NCI-H446 treated with DMSO at 0.1 percent for 48 hours (cell line): ENCODE measurements around the gene VAMP2.

ENCODE experiments used
- DNase-seq: peaks from one replicate; lab custom pipeline; 2025; lab: John Stamatoyannopoulos, UW

The VAMP2 gene

DNA sequence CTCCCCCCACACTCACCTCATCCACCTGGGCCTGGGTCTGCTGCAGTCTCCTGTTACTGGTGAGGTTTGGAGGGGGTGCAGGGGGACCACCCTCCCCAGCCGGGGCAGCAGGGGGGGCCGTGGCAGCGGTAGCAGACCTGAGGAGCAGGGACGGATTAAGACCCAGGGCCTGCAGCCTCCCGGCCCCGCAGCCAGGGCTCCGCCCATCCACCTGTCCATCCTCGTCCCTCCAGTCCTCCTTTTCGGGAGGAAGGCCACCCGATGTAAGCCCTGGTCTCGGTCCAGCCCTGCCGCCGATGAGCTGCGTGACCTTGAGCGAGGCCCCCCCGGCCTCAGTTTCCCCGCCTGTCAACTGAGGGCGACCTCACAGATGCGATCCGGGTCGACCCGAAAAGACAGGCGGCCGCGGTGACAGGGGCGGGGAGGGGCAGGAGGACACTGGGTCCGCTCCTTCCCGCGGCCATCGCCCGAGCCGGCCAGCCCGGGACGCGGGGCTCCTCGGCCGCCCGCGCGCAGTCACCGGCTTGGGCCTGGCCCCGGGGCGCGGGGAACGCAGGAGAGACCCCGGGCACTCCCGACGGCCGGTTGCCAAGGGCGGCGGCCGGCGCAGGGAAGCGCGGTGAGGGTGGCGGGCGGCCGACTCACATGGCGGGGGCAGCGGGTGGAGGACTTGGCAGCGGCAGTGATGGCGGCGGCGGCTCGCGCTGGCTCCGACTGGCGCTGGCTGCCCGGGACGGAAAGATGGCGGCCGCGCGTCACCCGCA lies at the start of gene VAMP2:
Gene VAMP2 (minus strand): TSS at position 716 of the 764 bp plus-strand sequence. CDS start 69 bp downstream, at position 647.
- DNase-seq: no peak

DNA sequence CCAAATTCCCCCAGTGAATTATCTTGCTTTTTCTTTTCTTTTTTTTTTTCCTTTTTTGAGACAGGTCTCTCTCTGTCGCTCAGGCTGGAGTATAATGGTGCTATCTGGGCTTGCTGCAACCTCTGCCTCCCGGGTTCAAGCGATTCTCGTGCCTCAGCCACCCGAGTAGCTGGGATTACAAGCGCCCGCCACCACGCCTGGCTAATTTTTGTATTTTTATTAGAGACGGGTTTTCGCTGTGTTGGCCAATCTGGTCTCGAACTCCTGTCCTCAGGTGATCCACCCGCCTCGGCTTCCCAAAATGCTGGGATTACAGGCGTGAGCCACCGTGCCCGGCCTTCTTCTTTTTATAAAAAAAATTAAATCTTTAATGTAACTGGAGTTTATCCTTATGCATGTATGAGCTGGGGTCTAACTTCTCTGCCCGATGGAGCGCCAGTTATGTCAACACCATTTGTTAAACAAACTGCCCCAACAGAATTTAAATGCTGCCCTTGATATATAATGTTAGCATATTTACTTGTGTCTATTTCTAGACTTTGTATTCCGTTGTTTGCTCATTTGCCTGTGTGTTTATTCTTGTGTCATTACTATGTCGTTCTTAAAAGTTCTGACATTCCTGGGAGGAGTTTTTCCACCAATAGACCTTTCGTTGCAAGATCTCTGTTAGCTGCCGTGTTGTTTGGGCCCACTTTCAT lies 48.2 kb upstream of the VAMP2 start:
- no peak for DNase-seq

DNA sequence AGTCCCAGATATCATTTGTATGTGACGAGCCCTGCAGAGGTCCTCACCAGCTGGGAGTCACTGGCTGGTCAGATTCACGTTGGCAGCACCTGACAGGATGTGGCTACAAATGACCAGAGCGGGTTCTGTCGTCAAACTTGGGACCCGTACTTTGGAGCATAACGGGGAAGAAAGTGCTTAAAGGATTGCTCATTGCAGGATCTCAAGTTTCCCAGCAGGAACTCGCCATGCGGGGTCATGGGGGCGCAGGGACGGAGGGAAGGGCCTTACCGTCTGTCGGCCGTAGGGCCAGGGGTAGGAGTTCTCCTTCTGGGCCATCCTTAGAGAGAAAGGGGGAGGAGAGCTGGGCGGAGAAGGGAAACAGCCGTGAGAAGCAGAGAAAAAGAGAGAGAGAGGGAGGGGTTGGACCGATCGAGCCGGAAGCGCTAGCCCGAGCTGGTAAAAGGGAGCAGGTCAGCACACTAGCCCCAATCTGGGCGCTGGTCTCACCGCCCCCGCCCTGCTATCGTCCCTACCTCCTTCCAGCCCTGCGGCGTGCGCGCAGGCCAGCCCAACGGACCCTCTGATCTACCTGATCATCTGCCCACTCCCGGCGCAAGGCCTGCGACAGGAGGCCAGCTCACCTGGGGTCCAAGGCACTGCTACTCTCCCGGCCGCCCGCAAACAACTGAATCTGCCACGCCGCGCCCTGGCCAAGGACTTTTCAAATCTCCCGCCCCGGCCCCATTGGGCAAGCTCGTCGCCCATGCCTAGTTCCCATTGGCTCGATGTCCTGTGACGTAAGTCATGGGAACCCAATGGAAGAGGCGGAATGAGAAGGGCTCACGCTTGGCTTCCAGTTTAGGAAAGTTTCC lies 47.4 kb upstream of the VAMP2 start, which contains the start of gene AURKB:
Gene AURKB (minus strand): TSS at position 669 of the 854 bp plus-strand sequence. CDS start 351 bp downstream, at position 318.
- DNase-seq: peak; percentile 89

GRCh38 chr17:8206536-8206935 lies 43.8 kb upstream of the VAMP2 start:
- no peak for DNase-seq

GRCh38 chr17:8204761-8205555 lies 42.2 kb upstream of the VAMP2 start:
- no peak for DNase-seq

DNA sequence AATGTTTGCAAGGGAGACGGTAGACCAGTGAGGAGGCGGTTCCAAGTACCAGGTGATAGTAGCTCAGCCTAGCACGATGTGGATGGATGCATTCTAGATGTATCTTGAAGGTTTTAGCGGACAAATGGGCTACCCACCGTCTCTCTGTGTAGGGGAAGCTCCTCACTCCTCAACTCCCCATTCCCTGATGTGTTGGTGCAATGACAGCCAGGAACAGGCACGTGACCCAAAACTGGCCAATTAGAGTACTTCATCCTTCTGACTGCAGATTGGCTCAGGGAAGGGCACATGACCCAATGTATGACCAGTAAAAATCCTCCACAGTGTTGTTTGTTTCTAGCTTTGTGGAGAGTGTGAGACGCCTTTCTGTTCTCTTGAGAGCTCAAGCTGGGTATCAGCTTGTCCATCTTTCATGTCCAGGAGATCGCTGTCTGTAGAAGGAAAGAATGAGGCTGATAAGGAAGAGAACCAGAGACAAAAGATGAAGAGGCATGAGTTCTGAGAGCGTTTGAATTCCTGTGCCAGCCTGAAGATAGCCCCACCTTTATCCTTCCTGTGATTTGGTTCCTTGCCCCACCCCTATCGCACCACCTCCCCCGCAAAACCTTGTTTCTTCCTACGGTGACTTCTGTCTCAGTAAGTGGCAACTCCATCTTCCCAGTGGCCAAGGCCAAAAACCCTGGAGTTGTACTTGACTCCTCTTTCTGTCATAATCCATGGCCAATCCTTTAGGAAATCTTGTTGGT lies 29.5 kb upstream of the VAMP2 start:
- peak; percentile 90 for DNase-seq

DNA sequence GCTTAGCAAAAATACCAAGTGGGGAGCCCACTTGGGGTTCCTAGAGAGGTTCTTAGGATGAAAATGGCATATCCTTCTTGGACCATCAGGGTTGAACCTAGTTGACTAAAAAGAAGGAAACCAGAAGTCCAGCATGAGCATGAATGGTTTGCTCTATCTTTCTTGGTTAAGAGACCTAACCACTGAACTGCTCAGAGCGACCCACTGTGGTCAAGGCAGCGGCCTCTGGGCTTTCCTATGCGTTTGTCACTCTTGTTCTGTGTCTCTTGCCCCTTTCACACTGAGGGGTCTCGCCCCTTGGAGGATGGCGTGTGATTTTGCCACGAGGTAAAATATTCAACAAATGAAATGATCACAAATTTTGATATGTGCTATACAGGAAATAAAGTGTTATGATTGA lies 27.8 kb upstream of the VAMP2 start:
- DNase-seq: no peak

- DNase-seq: peak; percentile 95
These were observed 27.1 kb upstream of the VAMP2 start, which contains the start of gene BORCS6 for GRCh38 chr17:8189711-8190477. TSS of gene BORCS6 (minus strand) at chr17:8190180. CDS start at chr17:8190140, 40 bp downstream.

GRCh38 chr17:8189041-8189710 lies 26.4 kb upstream of the VAMP2 start:
- DNase-seq: no peak

DNA sequence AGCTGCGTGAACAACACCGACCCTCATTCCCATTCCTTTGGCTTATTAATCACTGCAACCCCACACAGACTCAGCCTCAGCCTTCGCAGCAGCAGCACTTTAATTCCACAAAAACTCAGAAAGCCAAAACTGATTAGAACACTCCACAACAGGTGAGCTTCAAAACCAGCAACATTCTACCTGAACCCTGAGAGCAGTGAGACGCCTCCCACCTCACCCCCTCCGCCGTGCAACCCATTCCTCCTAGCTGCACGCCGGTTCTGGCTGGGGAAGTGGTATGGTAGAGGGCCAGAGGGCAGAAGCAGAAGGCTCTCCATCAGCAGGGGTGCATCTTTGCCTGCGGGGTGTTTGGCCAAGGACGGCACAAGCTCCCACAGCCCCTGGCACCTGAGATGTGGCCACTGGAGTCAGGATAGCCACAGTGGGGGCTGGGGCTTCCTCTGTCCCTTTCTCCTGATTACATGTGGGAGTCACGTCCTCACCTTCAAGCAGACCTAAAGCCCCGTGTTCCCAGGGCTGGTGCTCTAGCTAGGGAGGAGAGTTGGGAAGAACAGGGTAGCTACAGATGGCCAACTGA lies 25.6 kb upstream of the VAMP2 start:
- DNase-seq: no peak

DNA sequence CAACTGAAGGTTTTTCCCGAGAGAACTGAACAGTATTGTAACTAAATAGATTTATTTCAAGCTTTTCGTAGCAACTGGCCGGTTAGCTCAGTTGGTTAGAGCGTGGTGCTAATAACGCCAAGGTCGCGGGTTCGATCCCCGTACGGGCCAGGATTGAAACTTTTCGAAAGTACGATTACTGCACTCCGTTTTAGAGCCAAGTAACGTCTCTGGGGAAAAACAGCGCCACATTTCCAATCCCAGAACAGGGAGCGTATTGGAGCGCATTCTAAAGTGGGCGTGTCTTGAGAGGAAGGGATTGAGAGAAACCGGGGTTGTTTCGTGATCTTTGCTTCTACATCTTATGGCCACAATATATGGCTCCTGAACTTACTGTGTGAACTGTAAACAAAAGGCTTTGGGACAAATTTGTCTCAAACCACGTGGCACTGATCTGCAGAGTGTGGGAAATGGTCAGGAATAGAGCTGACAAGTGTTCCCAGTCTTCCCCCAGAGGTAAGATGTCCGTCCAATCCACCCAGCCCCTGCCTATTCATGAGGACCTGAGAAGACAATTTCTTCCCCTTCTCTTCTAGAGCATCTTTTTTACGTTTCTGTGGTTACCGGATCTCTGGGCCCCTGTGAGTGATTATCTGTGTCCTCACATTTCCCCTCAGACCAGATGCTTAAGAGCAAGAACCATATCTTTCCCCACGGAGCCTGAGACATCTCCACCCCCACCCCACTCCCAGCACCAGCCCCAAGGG lies 24.9 kb upstream of the VAMP2 start:
- DNase-seq: peak; percentile 98

DNA sequence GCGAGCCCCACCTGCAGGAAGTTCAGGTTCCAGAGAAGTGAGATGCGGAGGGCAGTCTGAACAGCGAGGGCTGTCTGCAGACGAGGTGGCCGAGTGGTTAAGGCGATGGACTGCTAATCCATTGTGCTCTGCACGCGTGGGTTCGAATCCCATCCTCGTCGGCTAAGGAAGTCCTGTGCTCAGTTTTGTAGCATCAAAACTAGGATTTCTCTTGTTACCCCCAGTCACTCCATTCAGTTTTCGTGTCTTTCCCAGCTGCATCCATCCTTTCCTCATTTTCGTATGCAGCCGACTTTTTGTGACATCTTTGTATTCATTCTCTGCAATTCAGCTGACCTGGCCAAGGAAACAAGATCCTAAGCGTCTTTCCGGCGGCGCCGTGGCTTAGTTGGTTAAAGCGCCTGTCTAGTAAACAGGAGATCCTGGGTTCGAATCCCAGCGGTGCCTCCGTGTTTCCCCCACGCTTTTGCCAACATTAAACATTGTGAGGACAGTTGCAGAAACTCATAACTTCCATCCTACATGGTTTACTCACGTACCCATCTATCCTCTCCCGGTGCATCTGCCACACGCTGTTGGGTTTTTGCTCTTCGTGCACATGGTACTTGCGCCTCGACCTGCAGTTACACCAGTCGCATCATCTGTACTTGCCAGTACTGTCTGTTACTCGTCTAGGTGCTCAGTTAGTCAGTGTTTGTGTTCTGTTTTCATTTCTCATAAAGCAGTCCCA lies 24.2 kb upstream of the VAMP2 start:
- peak; percentile 92 for DNase-seq

DNA sequence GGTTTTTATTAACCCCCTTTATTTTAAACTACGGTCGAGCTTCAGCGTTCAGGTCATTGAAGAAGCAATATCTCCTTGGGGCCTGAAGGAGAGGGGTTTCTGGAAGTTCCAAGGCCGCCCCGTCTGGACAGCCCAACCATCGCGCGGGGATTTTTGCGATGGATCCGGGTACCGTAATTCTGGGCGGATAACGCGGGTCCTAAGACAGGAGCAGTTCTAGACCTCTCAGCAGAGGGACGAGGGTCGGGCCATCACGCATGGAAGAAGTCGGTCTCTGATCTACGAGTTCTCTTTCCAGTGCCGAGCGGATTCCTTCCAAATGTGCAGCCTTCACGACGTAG lies 23.7 kb upstream of the VAMP2 start:
- no peak for DNase-seq

- peak; percentile 46 for DNase-seq
These were observed 23.1 kb upstream of the VAMP2 start for GRCh38 chr17:8185582-8186445.

DNA sequence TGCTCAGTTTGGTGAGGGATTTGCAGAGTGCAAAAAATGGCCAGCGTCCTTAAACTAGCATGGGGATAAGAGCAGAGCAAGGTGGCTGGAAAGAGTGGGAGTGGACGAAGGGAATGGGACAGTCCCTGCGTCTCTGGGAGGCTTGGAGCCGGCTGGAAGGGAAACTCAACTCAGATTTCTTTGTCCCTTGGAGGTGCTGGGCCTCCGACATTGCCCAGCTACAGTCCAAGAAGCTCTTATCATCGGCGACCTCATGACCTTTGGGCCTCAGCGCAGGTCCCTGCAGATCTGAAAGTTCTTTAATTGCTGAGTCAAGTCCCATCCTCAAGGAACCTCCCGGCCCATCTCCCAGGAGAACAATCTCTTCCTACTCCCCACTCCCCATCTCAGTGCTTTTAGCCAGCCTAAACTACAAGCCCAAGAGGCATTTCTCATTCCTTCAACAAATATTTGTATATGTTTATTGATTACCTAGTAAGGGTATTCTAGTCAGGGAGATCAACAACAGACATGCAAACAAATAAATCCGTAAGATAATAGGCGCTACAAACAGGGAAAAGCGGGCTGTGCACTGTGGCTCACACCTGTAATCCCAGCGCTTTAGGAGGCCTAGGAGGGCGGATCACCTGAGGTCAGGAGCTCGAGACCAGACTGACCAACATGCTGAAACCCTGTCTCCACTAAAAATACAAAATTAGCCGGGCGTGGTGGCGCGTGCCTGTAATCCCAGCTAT lies 14.4 kb upstream of the VAMP2 start:
- no peak for DNase-seq
